Epithelial cell of proximal tubule (primary cell): ENCODE data around the gene PLXNB2. TPM values are rescaled to one million over a fixed set of nuclear protein-coding genes. Genes with fewer than 3 reads are reported as not detected.
A peak's percentile ranks its signal among the peaks of the same experiment; 100 is the strongest.

Experiments used
- DNase-seq: peaks from one replicate; pipeline ENCODE4 v3.0.0-alpha.2; 2011; ENCODE audit warnings: low read depth
- H3K4me3 ChIP-seq: 2 replicates; pipeline ENCODE4 v1.5.1; 2011; ENCODE audit warnings: low read depth, mild to moderate bottlenecking, low read length
- CTCF ChIP-seq: conservative IDR thresholded peaks from 2 replicates; pipeline ENCODE4 v1.5.1; 2012; ENCODE audit warnings: low read depth, mild to moderate bottlenecking, low read length
- total RNA-seq: library from RNA; depleted of rRNA; stranded (reverse); fragments of >200 nt; gene quantifications from 2 replicates; pipeline ENCODE4 v1.2.3, GENCODE V29; 2015

Gene PLXNB2
- total RNA-seq, 1 donor from 2014 or later = 177 TPM

DNA sequence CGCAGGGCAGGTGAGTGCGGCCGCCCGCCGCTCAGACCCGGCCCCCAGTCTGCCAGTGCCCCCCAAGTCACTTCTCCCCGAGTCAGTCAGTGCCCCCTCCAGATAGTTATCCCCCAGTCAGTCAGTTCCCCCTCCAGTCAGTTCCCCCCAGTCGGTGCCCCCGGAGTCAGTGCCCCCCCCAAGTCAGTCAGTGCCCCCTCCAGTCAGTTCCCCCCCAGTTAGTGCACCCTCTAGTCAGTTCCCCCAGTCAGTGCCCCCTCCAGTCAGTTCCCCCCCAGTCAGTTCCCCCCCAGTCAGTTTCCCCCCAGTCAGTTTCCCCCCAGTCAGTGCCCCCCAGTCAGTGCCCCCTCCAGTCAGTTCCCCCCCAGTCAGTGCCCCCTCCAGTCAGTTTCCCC, 36.1 kb upstream of the PLXNB2 start:
- DNase-seq = no peak
- no peak for TF ChIP-seq CTCF

DNA sequence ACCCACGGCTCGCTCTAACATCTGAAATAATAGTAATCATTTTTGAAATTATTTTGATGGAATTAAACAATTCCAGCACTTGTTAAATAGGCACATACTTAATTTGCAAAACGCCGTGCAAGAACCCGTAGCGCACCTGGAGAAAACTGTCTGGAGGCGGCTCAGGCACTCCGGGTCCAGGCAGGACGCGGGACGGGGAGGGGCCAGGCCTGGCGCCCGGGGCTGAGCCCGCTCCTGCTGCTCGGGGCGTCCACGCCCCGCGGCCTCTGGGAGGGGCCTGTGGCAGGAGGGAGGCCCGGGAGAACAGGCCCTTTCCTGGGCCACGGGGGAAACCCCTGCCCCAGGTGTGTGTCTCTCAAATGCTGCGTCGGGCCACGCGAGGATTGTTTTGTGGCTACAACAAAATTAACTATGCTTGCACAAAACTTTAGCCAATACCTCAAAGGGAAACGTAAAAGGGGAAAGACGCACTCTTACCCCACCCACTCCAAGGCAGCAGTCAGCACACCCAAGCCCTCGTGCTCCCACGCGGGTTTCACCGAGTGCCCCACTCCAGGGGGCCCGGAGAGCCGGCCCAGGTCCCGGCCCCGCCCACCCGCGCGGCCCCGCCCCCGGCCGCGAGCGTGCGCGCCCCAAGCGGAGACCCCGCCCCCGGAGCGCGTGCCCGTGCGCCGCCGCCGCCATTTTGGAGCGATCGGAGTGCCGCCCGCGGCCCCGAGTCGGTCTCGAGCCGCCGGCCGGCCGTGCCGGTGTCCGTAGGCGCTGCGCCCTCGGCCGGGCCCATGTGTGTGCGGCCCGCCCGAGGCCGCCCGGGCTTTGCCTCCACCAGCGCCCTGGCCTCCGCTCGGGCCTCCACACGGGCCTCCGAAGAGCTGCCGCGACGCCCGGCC, 35.5 kb upstream of the PLXNB2 start, which contains the start of gene PPP6R2:
Gene PPP6R2 (plus strand): TSS at position 677 of the 890 bp plus-strand sequence. CDS start 50,582 bp downstream, outside the sequence.
- peak within 1 kb of the TSS; percentile 68 for H3K4me3 ChIP-seq
- no peak for DNase-seq
- TF ChIP-seq CTCF = no peak

More for the DNA sequence above, 36.1 kb upstream of the PLXNB2 start:
- peak overlapping the region; percentile 68 for H3K4me3 ChIP-seq

GRCh38 chr22:50341977-50342650, 34.7 kb upstream of the PLXNB2 start:
- DNase-seq = peak; percentile 32
- peak; percentile 98 for TF ChIP-seq CTCF
- H3K4me3 ChIP-seq = peak overlapping the region; percentile 68

DNA sequence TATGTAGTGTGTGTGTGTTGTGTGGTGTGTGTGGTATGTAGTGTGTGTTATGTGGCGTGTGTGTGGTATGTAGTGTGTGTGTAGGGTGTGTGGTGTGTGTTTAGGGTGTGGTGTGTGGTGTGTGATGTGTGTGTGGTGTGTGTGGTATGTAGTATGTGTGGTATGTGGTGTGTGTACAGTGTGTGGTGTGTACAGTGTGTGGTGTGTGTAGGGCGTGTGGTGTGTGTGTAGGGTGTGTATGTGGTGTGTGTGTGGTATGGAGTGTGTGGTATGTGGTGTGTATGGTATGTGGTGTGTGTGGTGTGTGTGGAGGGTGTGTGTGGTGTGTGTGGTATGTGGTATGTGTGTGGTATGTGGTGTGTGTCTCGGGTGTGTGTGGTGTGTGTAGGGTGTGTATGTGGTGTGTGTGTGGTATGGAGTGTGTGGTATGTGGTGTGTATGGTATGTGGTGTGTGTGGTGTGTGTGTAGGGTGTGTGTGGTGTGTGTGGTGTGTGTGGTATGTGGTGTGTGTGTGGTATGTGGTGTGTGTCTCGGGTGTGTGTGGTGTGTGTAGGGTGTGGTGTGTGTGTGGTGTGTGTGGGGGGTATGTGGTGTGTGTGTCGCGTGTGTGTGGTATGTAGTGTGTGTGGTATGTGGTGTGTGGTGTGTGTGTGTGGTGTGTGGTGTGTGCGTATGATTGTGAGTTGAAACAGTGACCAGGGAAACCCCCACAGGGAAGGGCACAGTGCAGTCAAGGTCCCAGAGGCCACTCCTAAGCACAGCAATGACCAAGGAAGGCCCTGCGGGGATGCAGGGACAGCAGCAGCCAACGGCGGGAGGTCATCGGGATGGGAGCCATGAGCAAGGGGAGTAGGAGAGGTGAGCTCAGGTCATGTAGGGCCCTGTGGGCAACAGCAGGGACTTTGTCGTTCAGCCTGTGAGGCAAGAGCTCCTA, 32.8 kb upstream of the PLXNB2 start:
- TF ChIP-seq CTCF = no peak
- no peak overlapping the region for H3K4me3 ChIP-seq
- no peak for DNase-seq

DNA sequence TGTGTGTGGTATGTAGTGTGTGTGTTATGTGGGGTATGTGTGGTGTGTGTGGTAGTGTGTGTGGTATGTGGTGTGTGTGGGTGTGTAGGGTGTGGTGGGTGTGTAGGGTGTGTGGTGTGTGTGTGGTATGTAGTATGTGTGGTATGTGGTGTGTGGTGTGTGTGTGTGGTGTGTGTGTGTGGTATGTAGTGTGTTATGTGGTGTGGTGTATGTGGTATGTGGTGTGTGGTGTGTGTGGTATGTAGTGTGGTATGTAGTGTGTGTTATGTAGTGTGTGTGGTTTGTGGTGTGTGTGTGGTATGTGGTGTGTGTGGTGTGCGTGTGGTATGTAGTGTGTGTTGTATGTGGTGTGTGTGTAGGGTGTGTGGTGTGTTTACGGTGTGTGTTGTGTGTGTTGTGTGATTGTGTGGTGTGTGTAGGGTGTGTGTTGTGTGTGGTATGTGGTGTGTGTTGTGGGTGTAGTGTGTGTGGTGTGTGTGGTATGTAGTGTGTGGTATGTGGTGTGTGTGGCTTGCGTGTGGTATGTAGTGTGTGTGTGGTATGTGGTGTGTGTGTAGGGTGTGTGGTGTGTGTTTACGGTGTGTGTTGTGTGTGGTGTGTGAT, 31.5 kb upstream of the PLXNB2 start:
- no peak overlapping the region for H3K4me3 ChIP-seq
- no peak for TF ChIP-seq CTCF
- no peak for DNase-seq

DNA sequence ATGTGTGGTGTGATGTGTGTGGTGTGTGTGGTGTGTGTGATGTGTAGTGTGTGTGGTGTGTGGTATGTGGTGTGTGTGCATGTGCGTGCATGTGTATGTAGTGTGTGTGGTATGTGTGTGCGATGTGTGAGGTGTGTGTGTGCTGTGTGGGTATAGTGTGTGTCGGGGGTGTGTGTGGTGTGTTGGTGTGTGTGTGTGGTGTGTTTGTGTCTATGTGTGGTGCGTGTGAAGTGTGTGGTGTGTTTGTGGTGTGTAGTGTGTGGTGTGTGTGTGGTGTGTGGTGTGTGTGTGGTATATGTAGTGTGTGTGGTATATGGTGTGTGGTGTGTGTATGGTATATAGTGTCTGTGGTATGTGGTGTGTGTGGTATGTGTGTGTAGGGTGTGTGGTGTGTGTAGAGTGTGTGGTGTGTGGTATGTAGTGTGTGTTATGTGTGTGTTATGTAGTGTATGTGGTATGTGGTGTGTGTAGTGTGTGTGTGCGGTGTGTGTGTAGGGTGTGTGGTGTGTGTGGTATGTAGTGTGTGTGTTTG, 30.7 kb upstream of the PLXNB2 start:
- no peak overlapping the region for H3K4me3 ChIP-seq
- no peak for DNase-seq
- TF ChIP-seq CTCF = no peak
